Stimulated activated CD4-positive, alpha-beta T cell treated with anti-CD3 and anti-CD28 coated beads, Interleukin-2, amount 100 ng/mL, for 24 hours (primary cell): ENCODE data around the gene TAMM41.
A peak's percentile ranks its signal among the peaks of the same experiment; 100 is the strongest.
"Not testable (repeated sequence)": the region's sequence is repeated elsewhere in the genome, so short reads cannot be mapped to it uniquely, and the experiment has no call there.

Source experiments
- DNase-seq, 2 donors: peaks; one replicate each; pipeline ENCODE4 v3.0.0-alpha.2; 2020

Gene TAMM41

GRCh38 chr3:11764931-11765363 lies 81.7 kb downstream of the TAMM41 start:
- peak; percentile 21 to 27 for DNase-seq

GRCh38 chr3:11759996-11760395 lies 86.7 kb downstream of the TAMM41 start:
- no peak for DNase-seq

- no peak for DNase-seq
These were observed 88.8 kb downstream of the TAMM41 start for GRCh38 chr3:11757929-11758328.

- DNase-seq = no peak
These were observed 89.2 kb downstream of the TAMM41 start for GRCh38 chr3:11757441-11757875.

GRCh38 chr3:11755276-11755675 lies 91.4 kb downstream of the TAMM41 start:
- DNase-seq = no peak

GRCh38 chr3:11752254-11752653 lies 94.4 kb downstream of the TAMM41 start:
- DNase-seq = not testable (repeated sequence)

GRCh38 chr3:11748306-11748705 lies 98.4 kb downstream of the TAMM41 start:
- not testable (repeated sequence) for DNase-seq
